Measurements from ENCODE around the gene MYH9. TPM values are rescaled to one million over a fixed set of nuclear protein-coding genes. Genes with fewer than 3 reads are reported as not detected.
A peak's percentile ranks its signal among the peaks of the same experiment; 100 is the strongest.

The MYH9 gene
- total and polyA plus RNA-seq, 2 donors (not counting 1 experiment from before 2014, with no cell fraction given) = 108 to 554 TPM

- peaks cover 93% of the 10 kb centered on the region for H3K79me2 ChIP-seq (ENCODE audit: control insufficient read depth, insufficient read depth, low read length)
- CTCF ChIA-PET = interaction anchor here (2.1 to 2.3 kb wide), 2 partner anchors 16 to 21 kb away, joined by 7 to 17 read pairs; no protein-coding TSS in a partner anchor
- H3K27me3 ChIP-seq (replicated peaks in 1 of 4; ENCODE audit: control extremely low read depth in 1 of 4, control insufficient read depth in 3 of 4, insufficient read depth in 4 of 4, low read length in 3 of 4) = no peaks in the 10 kb centered on the region
- H3K27ac Mint-ChIP-seq = no peak overlapping the region
- peaks cover 2 to 97% of the 10 kb centered on the region in 2 experiments for H3K36me3 ChIP-seq (replicated peaks in 1 of 2; ENCODE audit: control extremely low read depth in 1 of 2, control insufficient read depth in 1 of 2, extremely low read depth in 1 of 2, insufficient read depth in 2 of 2, low read length in 1 of 2)
- intact Hi-C loops (cut with micrococcal nuclease) = no loop called here
- H3K9me3 Mint-ChIP-seq (ENCODE audit: insufficient read depth) = no peaks in the 10 kb centered on the region
- H3K4me1 ChIP-seq (ENCODE audit: control insufficient read depth in 2 of 2, insufficient read depth in 2 of 2, low read length in 2 of 2) = peaks cover 0 to 2% of the 10 kb centered on the region in 2 donors
- H3K9ac ChIP-seq (ENCODE audit: low read length) = no peak overlapping the region
- no peak overlapping the region for H3K4me3 ChIP-seq (ENCODE audit: control extremely low read depth in 1 of 5, extremely low read depth in 1 of 5, insufficient read depth in 1 of 5, low read depth in 2 of 5, low read length in 4 of 5)
- H3K4me1 Mint-ChIP-seq = peaks cover 3% of the 10 kb centered on the region
- H3K4me2 ChIP-seq (replicated peaks; ENCODE audit: low read depth, low read length, poor library complexity, severe bottlenecking) = no peak overlapping the region
- H3K27me3 Mint-ChIP-seq = no peaks in the 10 kb centered on the region
- no peak overlapping the region for H2AFZ ChIP-seq (ENCODE audit: insufficient read depth, low read depth, low read length, poor library complexity, severe bottlenecking)
- TF ChIP-seq EZH2 (IDR thresholded peaks at IDR 0.05; ENCODE audit: borderline replicate concordance, insufficient read depth, low read depth, low read length, poor library complexity, severe bottlenecking) (no peak), CTCF (IDR thresholded peaks at IDR 0.05) (no peak)
- peaks cover 98% of the 10 kb centered on the region for H4K20me1 ChIP-seq (ENCODE audit: control insufficient read depth, insufficient read depth, low read length, poor library complexity, severe bottlenecking)
- no peak overlapping the region for H3K27ac ChIP-seq (ENCODE audit: low read length in 2 of 2)
- no peak for DNase-seq
- H3K4me3 Mint-ChIP-seq = no peak overlapping the region
- no peaks in the 10 kb centered on the region for H3K9me3 ChIP-seq (ENCODE audit: control extremely low read depth in 1 of 3, control insufficient read depth in 2 of 3, insufficient read depth in 1 of 3, low read length in 2 of 3)
- 96% methylated on average over 11 of the region's 11 CpGs for WGBS (ENCODE audit: insufficient coverage)
- POLR2A ChIA-PET = interaction anchor here (1.9 kb wide), 1 partner anchor 9 kb away, joined by 5 read pairs; no protein-coding TSS in a partner anchor
- ATAC-seq (ENCODE audit: low read depth) = no peak
Measured at GRCh38 chr22:36322602-36322915, 65.2 kb downstream of the MYH9 start.

GRCh38 chr22:36321797-36322601 lies 65.8 kb downstream of the MYH9 start:
- 98% methylated on average over 36 of the region's 37 CpGs for WGBS (ENCODE audit: insufficient coverage)
- intact Hi-C loops (cut with micrococcal nuclease) = no loop called here

More at GRCh38 chr22:36321797-36322601, 65.8 kb downstream of the MYH9 start:
- Mint-ChIP-seq H3K27me3 (no peaks in the 10 kb centered on the region), H3K4me3 (no peak overlapping the region), H3K9me3 (ENCODE audit: insufficient read depth) (no peaks in the 10 kb centered on the region), H3K27ac (peak overlapping the region; percentile 46), H3K4me1 (no peaks in the 10 kb centered on the region)
- H3K4me3 ChIP-seq (ENCODE audit: control extremely low read depth in 1 of 5, extremely low read depth in 1 of 5, insufficient read depth in 1 of 5, low read depth in 2 of 5, low read length in 4 of 5) = no peak overlapping the region
- H3K4me1 ChIP-seq (ENCODE audit: control insufficient read depth in 2 of 2, insufficient read depth in 2 of 2, low read length in 2 of 2) = no peaks in the 10 kb centered on the region
- TF ChIP-seq CTCF (IDR thresholded peaks at IDR 0.05) (no peak), EZH2 (IDR thresholded peaks at IDR 0.05; ENCODE audit: borderline replicate concordance, insufficient read depth, low read depth, low read length, poor library complexity, severe bottlenecking) (no peak)
- no peak overlapping the region for H3K9ac ChIP-seq (ENCODE audit: low read length)
- ATAC-seq (ENCODE audit: low read depth) (no peak), DNase-seq (no peak)
- peaks cover 2 to 97% of the 10 kb centered on the region in 2 experiments for H3K36me3 ChIP-seq (replicated peaks in 1 of 2; ENCODE audit: control extremely low read depth in 1 of 2, control insufficient read depth in 1 of 2, extremely low read depth in 1 of 2, insufficient read depth in 2 of 2, low read length in 1 of 2)
- ChIA-PET CTCF (interaction anchor here (1.5 to 2.3 kb wide), 3 partner anchors 17 to 149 kb away, joined by 5 to 17 read pairs (median 7); no protein-coding TSS in a partner anchor), POLR2A (interaction anchor here (1.9 kb wide), 1 partner anchor 10 kb away, joined by 5 read pairs; no protein-coding TSS in a partner anchor)
- H3K79me2 ChIP-seq (ENCODE audit: control insufficient read depth, insufficient read depth, low read length) = peaks cover 87% of the 10 kb centered on the region
- H3K27ac ChIP-seq (ENCODE audit: low read length in 2 of 2) = no peak overlapping the region
- H4K20me1 ChIP-seq (ENCODE audit: control insufficient read depth, insufficient read depth, low read length, poor library complexity, severe bottlenecking) = peaks cover 96% of the 10 kb centered on the region
- no peaks in the 10 kb centered on the region for H3K27me3 ChIP-seq (replicated peaks in 1 of 4; ENCODE audit: control extremely low read depth in 1 of 4, control insufficient read depth in 3 of 4, insufficient read depth in 4 of 4, low read length in 3 of 4)
- H3K4me2 ChIP-seq (replicated peaks; ENCODE audit: low read depth, low read length, poor library complexity, severe bottlenecking) = no peak overlapping the region
- no peaks in the 10 kb centered on the region for H3K9me3 ChIP-seq (ENCODE audit: control extremely low read depth in 1 of 3, control insufficient read depth in 2 of 3, insufficient read depth in 1 of 3, low read length in 2 of 3)
- no peak overlapping the region for H2AFZ ChIP-seq (ENCODE audit: insufficient read depth, low read depth, low read length, poor library complexity, severe bottlenecking)
